NCI-H446 (cell line): ENCODE measurements around the gene STPG4.

Experiments
- DNase-seq, 2 experiments: peaks; one replicate each; lab custom pipeline; 2025; lab: John Stamatoyannopoulos, UW

STPG4 gene

GRCh38 chr2:47087051-47087450 is 68.1 kb downstream of the STPG4 start:
- no peak for DNase-seq

DNA sequence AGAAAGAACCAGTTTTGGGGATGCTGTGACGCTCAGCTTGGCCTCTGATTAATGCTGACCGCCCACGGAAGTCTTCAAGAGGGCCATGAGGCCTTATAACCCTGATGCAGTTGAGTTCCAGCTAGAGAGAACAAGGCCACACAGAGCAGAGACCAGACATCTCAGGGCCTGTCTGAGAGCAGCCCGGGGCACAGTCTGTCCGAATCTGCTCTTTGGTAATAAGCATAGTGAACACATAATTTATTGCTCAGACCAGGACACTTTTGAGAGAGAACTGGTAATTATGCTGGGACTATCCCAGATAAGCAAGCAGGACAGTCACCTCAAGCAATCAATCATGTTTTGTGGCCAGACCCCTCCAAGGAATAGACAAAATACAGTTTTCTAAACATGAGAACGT is 68.5 kb downstream of the STPG4 start:
- no peak for DNase-seq

GRCh38 chr2:47086054-47086471 is 69.0 kb downstream of the STPG4 start:
- DNase-seq: no peak

DNA sequence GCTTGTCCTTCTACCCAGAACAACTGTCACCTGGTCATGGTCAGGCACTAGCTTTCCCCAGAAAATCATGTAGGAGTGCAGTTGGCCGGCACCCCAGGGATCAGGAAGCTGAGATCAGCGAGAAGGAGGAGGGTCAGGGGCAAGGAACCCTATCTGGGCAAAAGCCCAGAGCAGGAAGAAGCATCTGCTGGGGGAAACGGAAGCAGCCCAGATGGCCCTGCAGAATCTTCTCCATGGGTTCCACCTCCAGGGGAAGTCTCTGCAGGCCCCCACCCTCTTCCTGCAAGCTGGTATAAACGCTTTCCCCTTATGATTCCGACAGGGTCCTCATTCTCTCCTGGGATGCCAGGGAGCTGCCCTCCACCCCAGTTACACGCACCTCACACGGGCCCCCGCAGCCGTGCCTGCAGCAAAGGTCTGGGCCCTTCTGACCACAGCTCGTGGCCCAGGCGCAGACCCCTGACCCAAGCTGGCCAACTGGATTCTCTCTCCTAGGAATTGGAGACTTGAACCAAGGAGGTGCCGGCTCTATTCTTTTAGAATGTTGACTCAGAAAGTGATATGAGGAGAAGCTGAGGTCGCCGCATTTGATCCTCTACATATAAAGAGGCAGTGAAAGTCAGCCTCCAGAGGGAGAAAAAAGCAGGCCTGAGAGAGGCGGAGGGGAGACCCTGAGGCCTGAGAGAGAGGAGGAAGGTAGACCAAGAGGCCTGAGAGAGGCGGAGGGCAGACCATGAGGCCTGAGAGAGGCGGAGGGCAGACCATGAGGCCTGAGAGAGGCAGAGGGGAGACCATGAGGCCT is 71.0 kb downstream of the STPG4 start:
- DNase-seq: peak in 1 of 2 experiments; percentile 51

DNA sequence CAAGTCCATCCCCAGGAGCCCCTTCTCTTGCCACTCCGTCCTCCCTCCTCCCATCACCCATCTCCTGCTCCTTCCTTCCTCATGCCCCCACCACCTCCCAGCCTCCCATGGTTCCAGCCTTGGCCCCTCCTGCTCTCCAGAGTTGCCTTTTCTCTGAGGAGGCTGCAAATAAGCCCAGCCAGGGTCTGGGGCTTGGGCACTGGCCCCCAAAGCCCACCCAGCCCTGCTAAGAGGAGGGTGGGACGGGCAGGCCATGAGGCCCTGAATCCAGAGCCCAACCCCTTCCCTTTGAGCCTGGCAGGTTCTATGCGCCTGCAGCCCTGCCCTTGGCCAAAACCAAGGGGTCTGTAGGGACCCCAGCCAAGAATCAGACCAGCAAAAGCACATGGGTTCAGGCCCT is 71.6 kb downstream of the STPG4 start:
- DNase-seq: no peak

DNA sequence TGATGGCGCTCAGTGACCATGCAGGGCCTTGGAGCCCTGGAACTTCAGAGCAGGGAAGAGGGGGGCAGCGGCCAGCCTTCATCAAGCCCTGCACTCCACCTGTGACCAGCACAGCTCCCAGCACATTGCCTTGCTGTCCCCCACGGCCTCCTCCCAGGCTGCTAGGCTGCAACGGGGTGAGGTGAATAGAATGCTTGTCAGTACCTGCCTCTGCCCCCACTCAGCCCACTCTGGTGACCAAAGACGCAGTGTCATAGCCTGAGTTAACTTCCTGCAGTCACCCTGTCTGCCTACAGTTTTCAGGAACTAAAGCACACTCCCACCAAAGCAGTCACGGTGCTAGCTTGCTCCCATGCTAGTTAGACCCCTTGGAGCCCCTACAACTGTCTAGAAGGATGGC is 72.1 kb downstream of the STPG4 start:
- no peak for DNase-seq

- no peak for DNase-seq
Measured at GRCh38 chr2:47080888-47081301, 74.2 kb downstream of the STPG4 start.

DNA sequence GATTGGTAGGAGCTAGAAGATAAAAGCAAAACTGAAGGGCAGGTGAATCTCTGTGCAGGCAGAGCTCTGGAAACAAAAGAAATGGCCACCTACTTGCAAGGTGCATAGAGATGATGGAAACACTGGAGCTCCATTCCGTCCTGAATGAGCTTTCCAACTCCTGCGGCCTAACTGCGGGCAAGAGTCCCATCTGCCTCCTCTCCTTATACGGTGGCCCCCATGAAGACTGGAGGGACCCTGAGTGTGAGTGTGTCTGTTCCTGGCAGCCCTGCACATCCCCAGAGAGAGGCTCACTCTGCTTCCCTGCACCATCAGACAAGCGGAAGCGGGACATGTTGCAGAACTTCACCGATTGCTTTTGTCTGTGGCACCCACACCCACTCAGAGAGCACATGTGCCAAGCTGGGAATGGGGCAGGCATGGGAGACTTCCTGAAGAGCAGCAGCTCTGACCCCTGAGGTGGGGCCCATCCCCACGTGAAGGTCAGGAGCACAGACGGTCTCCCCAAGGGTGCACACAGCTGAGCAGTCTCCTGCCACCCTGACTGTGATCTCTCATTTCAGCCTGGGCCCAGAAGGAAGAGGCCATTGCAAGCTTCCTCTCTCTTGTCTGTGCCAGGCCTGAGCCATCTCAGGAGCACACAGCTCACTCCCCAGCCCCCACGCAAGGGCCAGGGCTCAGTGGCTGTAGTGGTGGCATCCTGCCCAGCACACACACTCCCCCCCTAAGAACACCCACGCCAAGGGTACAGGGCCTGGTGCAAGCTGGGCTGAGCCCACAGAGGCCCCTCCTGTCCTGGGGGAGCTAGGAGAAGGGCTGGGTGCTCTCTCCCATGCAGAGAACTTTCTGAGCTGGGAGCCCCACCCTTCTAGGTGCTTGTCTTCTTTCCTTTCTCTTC is 75.3 kb downstream of the STPG4 start:
- no peak for DNase-seq

DNA sequence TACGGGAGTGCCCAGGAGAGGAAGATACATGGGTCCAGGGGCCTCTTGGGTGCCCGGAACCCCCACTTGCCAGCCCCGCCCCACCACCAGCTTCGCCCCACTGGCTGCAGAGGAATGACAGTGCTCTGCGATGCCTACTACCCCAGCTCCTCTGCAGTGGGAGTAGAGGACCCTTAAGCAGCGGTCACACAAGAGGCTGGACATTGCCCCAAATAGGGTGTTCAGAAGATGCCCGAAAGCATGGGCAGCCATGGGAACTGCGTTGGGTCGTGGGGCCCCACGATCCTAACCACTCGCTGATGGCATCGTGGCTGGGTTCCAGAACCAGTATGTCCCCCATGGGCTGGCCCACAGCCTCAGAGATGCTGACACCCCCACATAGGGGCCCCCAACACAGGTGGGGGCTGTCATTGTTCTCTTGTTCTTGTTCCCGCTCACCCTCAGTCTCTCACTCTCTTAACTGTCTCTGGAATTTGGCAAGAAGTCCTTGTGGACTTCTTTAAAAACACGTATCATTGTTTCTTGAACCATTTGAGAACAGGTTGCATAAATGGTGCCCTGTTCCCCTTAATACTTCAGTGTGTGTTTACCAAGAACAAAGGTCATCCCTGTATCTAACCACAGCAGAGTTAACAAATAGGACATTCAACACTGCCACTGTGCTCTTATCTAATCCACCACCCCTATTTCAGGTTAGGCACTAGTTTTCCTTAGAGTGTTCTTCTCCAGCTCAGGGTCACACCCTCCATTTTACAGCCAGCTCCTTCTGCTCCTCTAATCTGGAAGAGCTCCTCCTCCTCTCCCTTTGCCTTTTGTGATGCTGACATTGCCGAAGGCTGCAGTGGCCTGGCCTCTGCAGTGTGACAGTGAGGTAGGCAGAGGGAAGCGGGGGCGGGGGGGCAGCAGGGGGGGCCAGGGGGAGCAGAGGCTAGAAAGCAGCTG is 76.3 kb downstream of the STPG4 start:
- no peak for DNase-seq

- no peak for DNase-seq
Measured at GRCh38 chr2:47077442-47078117, 77.5 kb downstream of the STPG4 start.

GRCh38 chr2:47076586-47077441 is 78.3 kb downstream of the STPG4 start:
- DNase-seq: no peak

DNA sequence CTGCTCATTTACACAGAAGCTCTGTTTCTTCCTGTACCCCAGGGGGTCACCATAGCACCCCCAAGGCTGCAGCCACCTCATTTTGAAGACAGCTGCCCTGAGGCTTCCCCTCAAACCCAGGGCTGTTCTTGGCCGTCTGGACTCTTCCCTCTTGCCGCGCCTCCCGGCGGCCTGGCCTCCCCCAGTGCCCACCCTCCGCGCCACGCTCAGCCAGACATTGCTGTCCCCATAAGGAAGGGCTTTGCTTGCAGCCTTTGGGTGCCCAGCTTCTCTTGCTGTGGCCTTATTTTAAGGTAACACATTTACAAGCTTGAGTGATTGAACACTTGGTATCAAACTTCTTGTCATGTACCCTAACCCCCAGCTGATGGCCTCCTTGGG is 79.0 kb downstream of the STPG4 start:
- no peak for DNase-seq

GRCh38 chr2:47075361-47076125 is 79.6 kb downstream of the STPG4 start:
- no peak for DNase-seq

GRCh38 chr2:47074691-47075090 is 80.4 kb downstream of the STPG4 start:
- no peak for DNase-seq

DNA sequence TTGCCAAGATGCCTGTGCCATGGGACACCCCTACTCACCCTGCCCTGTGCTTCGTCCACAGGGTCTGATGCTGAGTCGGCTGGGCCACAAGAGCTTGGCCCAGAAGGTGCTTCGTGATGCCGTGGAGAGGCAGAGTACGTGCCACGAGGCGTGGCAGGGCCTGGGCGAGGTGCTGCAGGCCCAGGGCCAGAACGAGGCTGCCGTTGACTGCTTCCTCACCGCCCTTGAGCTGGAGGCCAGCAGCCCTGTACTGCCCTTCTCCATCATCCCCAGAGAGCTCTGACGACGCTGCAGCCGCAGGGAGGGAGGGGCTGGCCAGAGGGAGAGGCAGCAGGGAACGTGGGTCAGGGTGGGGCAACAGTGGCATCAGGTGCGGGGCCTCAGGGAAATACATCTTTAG is 81.5 kb downstream of the STPG4 start:
- no peak for DNase-seq

GRCh38 chr2:47073217-47073616 is 81.9 kb downstream of the STPG4 start:
- DNase-seq: no peak

GRCh38 chr2:47072728-47073191 is 82.3 kb downstream of the STPG4 start:
- DNase-seq: no peak

GRCh38 chr2:47072018-47072691 is 83.0 kb downstream of the STPG4 start:
- DNase-seq: no peak
